Sigmoid colon (tissue), 7 donors: ENCODE results near the gene ABHD8. TPM values are rescaled to one million over a fixed set of nuclear protein-coding genes. Genes with fewer than 3 reads are reported as not detected.

Experiments used
- DNase-seq: peaks from one replicate; pipeline ENCODE4 v3.0.0-alpha.2; 2019
- H3K27ac ChIP-seq, 4 donors: fragments of 200-600 bp; sonication (generic); one replicate each; pipeline ENCODE4 v1.5.1; 2016 to 2019; ENCODE audit warnings: mild to moderate bottlenecking in 1 of 4
- H3K27me3 ChIP-seq, 3 donors: fragments of 200-600 bp; sonication (generic); one replicate each; pipeline ENCODE4 v1.5.1; 2019; ENCODE audit warnings: mild to moderate bottlenecking in 1 of 3
- H3K36me3 ChIP-seq, 4 donors: fragments of 200-600 bp; sonication (generic); one replicate each; pipeline ENCODE4 v1.5.1; 2016 to 2019
- H3K4me1 ChIP-seq, 4 donors: fragments of 200-600 bp; sonication (generic); one replicate each; pipeline ENCODE4 v1.5.1; 2017 to 2019
- H3K4me3 ChIP-seq, 4 donors: fragments of 200-600 bp; sonication (generic); one replicate each; pipeline ENCODE4 v1.5.1; 2017 to 2019; ENCODE audit warnings: mild to moderate bottlenecking in 2 of 4, moderate library complexity in 1 of 4
- H3K9me3 ChIP-seq, 4 donors: fragments of 200-600 bp in 3 of 4; sonication (generic) in 3 of 4; one replicate each; pipeline versions ENCODE4 v1.5.1 to v1.6.1; 2013 to 2019
- CTCF ChIP-seq, 4 experiments: fragments of 450-650 bp in 3 of 4; fragments of 200-600 bp in 1 of 4; IDR thresholded peaks; one replicate each; pipeline ENCODE4 v1.5.1; 2016 to 2019; ENCODE audit warnings: antibody characterized with exemption in 4 of 4, mild to moderate bottlenecking in 3 of 4, moderate library complexity in 2 of 4
- EP300 ChIP-seq, 4 donors: sonication (generic); formaldehyde crosslinking; IDR thresholded peaks; one replicate each; pipeline ENCODE4 v1.6.1; 2017; ENCODE audit warnings: antibody characterized with exemption in 4 of 4
- POLR2A ChIP-seq, 2 donors: fragments of 450-650 bp; IDR thresholded peaks; one replicate each; pipeline ENCODE4 v1.6.1; 2016; ENCODE audit warnings: antibody characterized with exemption in 2 of 2, mild to moderate bottlenecking in 2 of 2, moderate library complexity in 2 of 2
- POLR2AphosphoS5 ChIP-seq, 4 donors: sonication (generic); formaldehyde crosslinking; IDR thresholded peaks; one replicate each; pipeline ENCODE4 v1.6.1; 2017; ENCODE audit warnings: antibody characterized with exemption in 4 of 4
- WGBS, 2 donors: extraction: QIAGEN DNeasy Blood & Tissue Kit; methylation state at CpG; one replicate each; pipeline ENCODE4 v1.1.7; 2013; 5-methylcytosine and 5-hydroxymethylcytosine counted together
- intact Hi-C: fragments of 100-400 bp; cut with DNase I; formaldehyde crosslinking; loops from one replicate; pipeline ENCODE4 v1.15.1; 2023
- polyA plus RNA-seq, 3 donors: library from polyadenylated mRNA; stranded (reverse); fragments of 200-250 nt; gene quantifications; one replicate each; pipeline ENCODE4 v1.2.3, GENCODE V29; 2013
- total RNA-seq, 4 donors: library from RNA; depleted of rRNA; stranded (reverse); fragments of >200 nt; gene quantifications; one replicate each; pipeline ENCODE4 v1.1.0, GENCODE V29; 2016
- donor health status: healthy with polysubstance abuse.
- donor health status: Bipolar disorder and iron deficiency.
- donor health status: healthy.

Gene ABHD8
- total and polyA plus RNA-seq, 7 donors = 4.2 to 21.9 (median 15.5) TPM

- Histone ChIP-seq H3K4me1 (peaks cover 0 to 24% (median 20%) of the 10 kb centered on the region in 4 donors), H3K27ac (no peak overlapping the region), H3K27me3 (peaks cover 11 to 13% (median 12%) of the 10 kb centered on the region in 3 donors), H3K9me3 (no peaks in the 10 kb centered on the region), H3K4me3 (no peak overlapping the region), H3K36me3 (no peaks in the 10 kb centered on the region)
- TF ChIP-seq POLR2AphosphoS5 (IDR thresholded peaks at IDR 0.05) (no peak), EP300 (IDR thresholded peaks at IDR 0.05) (no peak), CTCF (IDR thresholded peaks at IDR 0.05) (no peak), POLR2A (IDR thresholded peaks at IDR 0.05) (no peak)
- no peak for DNase-seq
- 93% methylated on average over 11 of the region's 11 CpGs for WGBS, 2 donors
- intact Hi-C loops = no loop called here
These were observed 17.0 kb downstream of the ABHD8 start for GRCh38 chr19:17286263-17286662.

DNA sequence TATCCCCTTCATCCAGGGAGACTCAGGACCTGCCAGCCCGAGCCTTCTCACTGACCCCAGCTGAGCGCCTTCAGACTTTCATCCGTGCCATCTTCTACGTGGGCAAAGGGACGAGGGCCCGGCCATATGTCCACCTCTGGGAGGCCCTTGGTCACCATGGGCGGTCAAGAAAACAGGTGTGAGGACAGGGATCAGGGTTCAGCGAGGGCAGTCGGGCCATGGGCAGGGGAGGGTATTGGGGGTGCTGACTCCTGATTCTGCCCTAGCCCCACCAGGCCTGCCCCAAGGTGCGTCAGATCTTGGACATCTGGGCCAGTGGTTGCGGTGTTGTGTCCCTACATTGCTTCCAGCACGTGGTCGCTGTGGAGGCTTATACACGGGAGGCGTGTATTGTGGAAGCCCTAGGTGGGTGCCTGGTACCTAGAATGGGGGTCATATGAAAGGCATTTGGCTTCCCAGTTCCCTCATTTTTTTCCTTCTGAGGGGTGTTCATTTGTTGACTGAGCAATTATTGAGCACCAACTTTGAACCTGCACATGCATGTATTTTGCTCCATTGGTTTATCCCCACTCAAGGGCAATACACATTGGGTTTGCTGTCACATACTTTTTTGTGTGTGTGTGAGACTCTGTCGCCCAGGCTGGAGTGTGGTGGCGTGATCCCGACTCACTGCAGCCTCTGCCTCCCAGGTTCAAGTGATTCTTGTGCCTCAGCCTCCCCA is 17.6 kb downstream of the ABHD8 start:
- H3K36me3 ChIP-seq = no peaks in the 10 kb centered on the region
- H3K4me1 ChIP-seq = peaks cover 0 to 25% (median 20%) of the 10 kb centered on the region in 4 donors
- intact Hi-C loops = no loop called here
- H3K9me3 ChIP-seq = no peaks in the 10 kb centered on the region
- peaks cover 11 to 15% (median 15%) of the 10 kb centered on the region in 3 donors for H3K27me3 ChIP-seq
- 90 to 91% methylated on average over 18 of the region's 18 CpGs for WGBS, 2 donors
- DNase-seq = no peak
- no peak overlapping the region for H3K27ac ChIP-seq
- TF ChIP-seq POLR2A (IDR thresholded peaks at IDR 0.05) (no peak), EP300 (IDR thresholded peaks at IDR 0.05) (no peak), CTCF (IDR thresholded peaks at IDR 0.05) (no peak), POLR2AphosphoS5 (IDR thresholded peaks at IDR 0.05) (no peak)
- H3K4me3 ChIP-seq = no peak overlapping the region

DNA sequence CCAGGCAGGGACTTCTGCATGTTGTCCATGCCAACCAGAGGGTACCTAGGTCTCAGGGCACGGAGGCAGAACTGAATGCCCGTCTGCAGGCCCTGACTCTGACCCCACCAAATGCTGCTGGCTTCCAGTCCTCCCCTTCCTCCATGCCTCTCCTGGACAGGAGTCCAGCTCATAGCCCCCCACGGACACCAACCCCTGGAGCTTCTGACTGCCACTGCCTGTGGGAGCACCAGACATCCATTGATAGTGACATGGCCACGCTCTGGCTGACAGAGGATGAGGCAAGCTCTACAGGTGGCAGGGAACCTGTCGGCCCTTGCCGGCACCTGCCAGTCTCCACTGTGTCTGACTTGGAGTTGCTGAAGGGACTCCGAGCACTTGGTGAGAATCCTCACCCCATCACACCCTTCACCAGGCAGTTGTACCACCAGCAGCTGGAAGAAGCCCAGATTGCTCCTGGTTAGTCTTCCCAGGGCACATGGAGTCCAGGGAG is 19.7 kb downstream of the ABHD8 start:
- H3K27ac ChIP-seq = no peak overlapping the region
- 91 to 94% methylated on average over 7 of the region's 7 CpGs for WGBS, 2 donors
- TF ChIP-seq POLR2A (IDR thresholded peaks at IDR 0.05) = no peak
- no peak for TF ChIP-seq POLR2AphosphoS5 (IDR thresholded peaks at IDR 0.05)
- no peak for TF ChIP-seq EP300 (IDR thresholded peaks at IDR 0.05)
- TF ChIP-seq CTCF (IDR thresholded peaks at IDR 0.05) = no peak
- no peak overlapping the region for H3K4me3 ChIP-seq
- H3K9me3 ChIP-seq = no peaks in the 10 kb centered on the region
- H3K27me3 ChIP-seq = peaks cover 11 to 15% (median 15%) of the 10 kb centered on the region in 3 donors
- intact Hi-C loops = loop anchor here (2.0 to 5.0 kb wide), 2 partner anchors 36 to 217 kb away; partner anchors contain the start of gene NR2F6
- peaks cover 0 to 18% (median 15%) of the 10 kb centered on the region in 4 donors for H3K4me1 ChIP-seq
- DNase-seq = no peak
- peaks cover 0 to 11% (median 2%) of the 10 kb centered on the region in 4 donors for H3K36me3 ChIP-seq

GRCh38 chr19:17282488-17283125 is 20.6 kb downstream of the ABHD8 start:
- peaks cover 11 to 15% (median 15%) of the 10 kb centered on the region in 3 donors for H3K27me3 ChIP-seq
- no peak overlapping the region for H3K27ac ChIP-seq
- peaks cover 0 to 21% (median 8%) of the 10 kb centered on the region in 4 donors for H3K36me3 ChIP-seq
- H3K4me1 ChIP-seq = peaks cover 0 to 18% (median 15%) of the 10 kb centered on the region in 4 donors
- 2 to 4% methylated on average over 45 of the region's 45 CpGs for WGBS, 2 donors
- H3K4me3 ChIP-seq = peak overlapping the region in 3 of 4 donors; percentile 13 to 39 (median 35)
- TF ChIP-seq POLR2A (IDR thresholded peaks at IDR 0.05) (no peak), CTCF (IDR thresholded peaks at IDR 0.05) (peak; percentile 75 to 91 (median 82)), POLR2AphosphoS5 (IDR thresholded peaks at IDR 0.05) (peak in 1 of 4 donors; percentile 21), EP300 (IDR thresholded peaks at IDR 0.05) (no peak)
- intact Hi-C loops = loop anchor here (1.0 to 5.0 kb wide), 3 partner anchors 35 to 216 kb away; partner anchors contain the start of gene NR2F6
- peak; percentile 89 for DNase-seq
- H3K9me3 ChIP-seq = no peaks in the 10 kb centered on the region
